C1 segment of cervical spinal cord (tissue), 14 donors: ENCODE results near the gene ATRNL1.
"Not testable (repeated sequence)": the region's sequence is repeated elsewhere in the genome, so short reads cannot be mapped to it uniquely, and the experiment has no call there.

Experiments
- DNase-seq, 14 donors: peaks; one replicate each; lab custom pipeline; 2025; lab: John Stamatoyannopoulos, UW

Gene ATRNL1

GRCh38 chr10:115422624-115423023, 329.5 kb downstream of the ATRNL1 start:
- DNase-seq: no peak

DNA sequence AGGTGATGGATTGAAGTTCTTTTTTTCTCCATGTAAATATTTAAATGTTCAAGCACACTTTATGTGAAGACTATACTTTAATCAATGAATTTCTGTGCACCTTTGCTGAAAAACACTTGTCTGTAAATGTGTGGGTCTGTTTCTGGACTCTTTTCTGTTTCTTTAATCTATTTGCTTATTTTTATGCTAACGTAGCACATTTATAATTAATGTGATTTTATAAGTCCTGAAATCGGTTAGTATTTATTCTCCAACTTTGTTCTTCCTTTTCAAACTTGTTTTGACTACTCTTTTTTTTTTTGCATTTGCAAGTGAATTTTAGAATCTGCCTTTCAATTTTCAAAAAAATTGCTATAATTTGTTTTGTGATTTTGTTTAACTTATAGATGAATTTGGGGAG, 334.4 kb downstream of the ATRNL1 start:
- no peak for DNase-seq

GRCh38 chr10:115432188-115432819, 339.1 kb downstream of the ATRNL1 start:
- DNase-seq: no peak

DNA sequence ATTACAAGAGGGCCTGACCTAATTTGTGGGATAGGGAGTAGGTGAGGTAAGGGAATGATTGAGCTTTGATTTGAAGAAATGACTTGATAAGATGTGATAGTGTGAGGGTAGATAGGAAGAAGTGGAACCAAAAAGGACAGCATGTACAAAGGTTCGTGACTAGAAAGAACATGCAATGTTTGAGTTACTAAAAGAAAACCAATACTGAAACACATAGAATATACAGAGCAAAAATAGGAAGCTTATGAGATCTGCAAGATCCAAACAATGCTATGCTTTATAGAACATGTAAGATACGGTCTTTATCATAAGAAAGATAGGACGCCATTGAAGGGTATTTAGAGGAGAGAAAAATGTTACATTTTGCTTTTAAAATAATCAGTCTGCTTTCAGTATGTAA, 343.8 kb downstream of the ATRNL1 start:
- no peak for DNase-seq

DNA sequence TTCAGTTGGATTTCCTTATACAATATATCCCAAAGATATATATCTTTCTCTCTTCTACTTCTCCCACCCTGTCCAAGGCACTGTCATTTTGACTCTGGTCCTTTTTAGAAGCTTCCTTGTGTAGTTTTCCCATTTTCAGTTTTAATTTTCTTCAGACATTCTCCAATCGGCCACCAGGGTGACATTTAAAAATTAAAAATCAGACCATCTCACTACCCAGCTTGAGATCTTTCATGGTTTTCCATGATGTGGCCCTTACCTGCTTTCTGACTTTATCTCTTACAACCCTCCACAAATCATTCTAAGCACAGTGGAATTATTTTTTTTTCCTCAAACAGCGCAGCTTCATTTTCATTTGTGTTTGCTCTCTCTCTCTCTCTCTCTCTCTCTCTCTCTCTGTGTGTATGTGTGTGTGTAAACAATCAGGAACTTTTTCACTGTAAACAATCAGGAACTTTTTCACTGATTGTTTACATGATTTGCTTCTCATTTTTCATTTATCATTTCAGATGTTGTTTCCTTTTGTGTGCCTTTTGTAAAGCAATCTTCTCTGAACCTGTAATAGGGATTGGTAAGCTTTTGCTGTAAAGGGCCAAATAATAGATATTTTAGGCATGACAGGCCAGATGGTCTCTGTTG, 348.9 kb downstream of the ATRNL1 start:
- DNase-seq: no peak

GRCh38 chr10:115456812-115457211, 363.6 kb downstream of the ATRNL1 start:
- DNase-seq: no peak

GRCh38 chr10:115483294-115483693, 390.1 kb downstream of the ATRNL1 start:
- no peak for DNase-seq

DNA sequence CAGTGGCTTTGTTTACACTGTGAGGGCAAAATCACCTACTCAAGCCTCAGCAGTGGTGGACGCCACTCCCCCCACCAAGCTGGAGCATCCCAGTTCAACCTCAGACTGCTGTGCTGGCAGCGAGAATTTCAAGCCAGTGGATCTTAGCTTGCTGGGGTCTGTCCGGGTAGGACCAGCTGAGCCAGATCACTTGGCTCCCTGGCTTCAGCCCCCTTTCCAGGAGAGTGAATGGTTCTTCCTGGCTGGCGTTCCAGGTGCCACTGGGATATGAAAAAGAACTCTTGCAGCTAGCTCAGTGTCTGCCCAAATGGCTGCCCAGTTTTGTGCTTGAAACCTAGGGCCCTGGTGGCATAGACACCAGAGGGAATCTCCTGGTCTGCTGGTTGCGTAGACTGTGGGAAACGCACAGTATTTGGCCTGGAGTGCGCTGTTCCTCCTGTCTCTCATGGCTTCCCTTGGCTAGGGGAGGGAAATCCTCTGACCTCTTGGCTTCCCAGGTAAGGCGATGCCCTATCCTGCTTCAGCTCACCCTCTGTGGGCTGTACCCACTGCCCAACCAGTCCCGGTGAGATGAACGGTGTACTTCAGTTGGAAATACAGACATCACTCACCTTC, 398.5 kb downstream of the ATRNL1 start:
- no peak for DNase-seq

DNA sequence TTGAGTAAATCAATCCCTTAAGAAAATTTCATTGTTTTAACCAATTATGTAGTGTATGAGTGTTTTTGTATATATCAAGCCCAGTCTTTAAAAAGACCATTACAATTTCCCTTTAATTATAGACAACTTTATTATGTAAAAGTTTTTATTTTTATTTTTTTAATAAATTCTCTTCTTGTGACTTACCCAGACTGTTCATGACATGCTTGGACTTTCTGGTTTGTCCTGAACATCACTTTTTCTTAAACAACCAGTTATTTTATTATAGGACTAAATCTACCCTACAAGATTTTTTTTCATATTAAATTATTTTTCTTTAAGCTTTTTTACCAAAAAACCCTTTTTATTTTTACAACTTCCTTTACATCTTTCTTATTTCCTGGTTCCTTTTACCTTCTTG, 410.4 kb downstream of the ATRNL1 start:
- no peak for DNase-seq

GRCh38 chr10:115514895-115515294, 421.7 kb downstream of the ATRNL1 start:
- DNase-seq: no peak

GRCh38 chr10:115525141-115525540, 432.0 kb downstream of the ATRNL1 start:
- DNase-seq: no peak

DNA sequence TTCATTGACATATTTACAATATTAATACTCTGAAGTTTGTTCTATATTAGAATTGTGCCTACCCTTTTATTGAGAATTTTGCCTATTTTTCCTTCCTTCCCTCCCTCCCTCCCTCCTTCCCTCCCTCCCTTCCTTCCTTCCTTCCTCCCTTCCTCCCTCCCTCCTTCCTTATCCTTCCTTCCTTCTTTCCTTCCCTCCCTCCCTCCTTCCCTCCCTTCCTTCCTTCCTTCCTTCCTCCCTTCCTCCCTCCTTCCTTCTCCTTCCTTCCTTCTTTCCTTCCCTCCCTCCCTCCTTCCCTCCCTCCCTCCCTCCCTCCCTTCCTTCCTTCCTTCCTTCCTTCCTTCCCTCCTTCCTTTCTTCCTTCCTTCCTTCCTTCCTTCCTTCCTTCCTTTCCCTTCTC, 434.5 kb downstream of the ATRNL1 start:
- not testable (repeated sequence) for DNase-seq

GRCh38 chr10:115536401-115536800, 443.2 kb downstream of the ATRNL1 start:
- not testable (repeated sequence) for DNase-seq

DNA sequence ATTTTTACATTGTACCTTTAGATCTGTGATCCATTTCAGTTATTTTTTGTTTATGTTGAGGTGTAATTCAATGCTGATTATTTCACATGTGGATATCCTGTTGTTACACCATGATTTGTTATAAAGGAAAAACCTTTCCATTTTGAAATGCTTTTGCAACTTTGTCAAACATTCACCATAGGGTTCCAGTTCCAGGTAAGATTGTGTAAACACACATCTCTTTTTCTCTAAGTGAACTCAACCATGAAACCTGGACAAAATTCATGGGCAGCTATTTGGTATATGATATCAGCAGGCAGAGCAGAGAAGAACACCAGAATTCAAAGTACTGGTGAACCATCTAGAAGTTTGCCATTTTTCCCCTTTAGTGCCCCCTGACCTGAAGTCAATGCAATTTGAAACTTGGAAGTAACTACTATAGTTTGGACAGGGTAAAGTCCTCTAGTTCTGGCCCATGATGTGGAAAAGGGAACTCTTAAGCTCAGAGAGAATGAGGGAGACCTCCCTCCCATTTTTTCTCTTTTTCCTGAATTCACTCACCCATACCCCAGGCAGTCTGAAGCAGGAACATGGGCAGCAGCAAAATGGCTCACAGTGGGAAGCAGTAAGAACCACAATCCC, 446.1 kb downstream of the ATRNL1 start:
- DNase-seq: no peak

GRCh38 chr10:115555887-115556402, 462.8 kb downstream of the ATRNL1 start:
- no peak for DNase-seq

- DNase-seq: no peak
Observed at GRCh38 chr10:115558252-115558651, 465.1 kb downstream of the ATRNL1 start.

DNA sequence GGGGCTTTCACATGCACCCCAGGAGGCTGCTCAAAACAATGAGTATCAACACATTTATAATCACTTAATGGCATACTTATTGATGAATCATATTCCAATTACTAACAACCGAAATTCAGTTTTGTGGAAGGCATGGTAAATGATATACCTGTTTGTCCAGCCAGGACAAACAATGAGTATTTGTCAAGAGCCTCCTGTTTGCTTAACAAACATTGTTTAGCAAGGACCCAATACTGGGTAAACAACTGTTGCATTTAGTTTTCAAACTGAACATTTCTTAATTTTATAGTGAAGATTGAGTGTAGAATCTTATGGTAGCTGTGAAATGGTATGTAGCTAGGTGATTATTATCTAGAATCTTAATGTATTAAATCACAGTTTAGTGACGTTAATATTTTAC, 473.7 kb downstream of the ATRNL1 start:
- DNase-seq: no peak

- no peak for DNase-seq
Observed at GRCh38 chr10:115572740-115573455, 479.7 kb downstream of the ATRNL1 start.

GRCh38 chr10:115580239-115580638, 487.1 kb downstream of the ATRNL1 start:
- DNase-seq: no peak

GRCh38 chr10:115593060-115593459, 499.9 kb downstream of the ATRNL1 start:
- DNase-seq: no peak

DNA sequence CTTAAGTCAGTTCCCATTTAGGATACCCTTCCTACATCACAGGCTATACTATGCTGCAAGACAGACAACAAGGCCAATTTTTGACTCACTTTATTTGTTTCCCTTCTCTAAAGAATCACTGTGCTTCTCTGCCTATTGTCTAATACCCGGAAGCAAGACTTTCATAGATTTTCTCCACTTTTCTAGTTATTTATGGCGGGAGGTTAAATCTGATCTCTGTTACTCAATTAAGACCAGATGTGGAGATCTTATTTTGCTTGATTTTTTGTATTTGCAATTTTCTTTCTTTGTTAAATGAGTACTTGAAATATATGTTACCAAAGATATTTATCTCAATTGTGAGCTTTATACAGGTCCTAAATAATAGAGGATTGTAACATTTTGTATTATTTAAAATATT, 511.5 kb downstream of the ATRNL1 start:
- DNase-seq: no peak

DNA sequence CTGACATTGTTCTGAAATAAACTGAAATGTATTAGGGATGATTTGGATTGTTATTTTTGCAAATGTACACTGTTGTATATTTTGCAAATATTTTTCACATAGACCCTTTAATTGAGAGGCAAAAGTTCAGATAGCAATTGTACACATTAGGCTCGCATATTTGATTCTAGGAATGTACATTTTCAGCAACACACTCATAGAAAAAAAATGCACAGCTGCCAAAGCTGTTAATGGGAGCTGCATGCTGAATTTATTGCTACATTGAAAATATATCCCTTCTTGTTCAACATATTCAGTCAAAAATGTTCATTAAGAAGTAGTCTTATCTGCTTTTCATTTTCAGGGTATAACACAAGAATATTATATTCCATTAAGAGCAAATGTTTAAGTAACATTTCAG, 512.9 kb downstream of the ATRNL1 start:
- DNase-seq: no peak
